K562 (cell line): ENCODE data around the gene HOXB4. TPM values are rescaled to one million over a fixed set of nuclear protein-coding genes. Genes with fewer than 3 reads are reported as not detected.

Source experiments
- ATAC-seq: fragments of 200-7000 bp; cut with Tn5 transposase; 3 replicates; pipeline ENCODE4 v1.9.1; 2020; ENCODE audit warnings: moderate library complexity
- BruUV-seq: library from RNA; stranded (reverse); fragments of 400-500 nt; replicated peaks from 2 replicates; lab custom pipeline; 2021; lab: Mats Ljungman, UMichigan
- CTCF ChIA-PET: fragments of 300-600 bp; formaldehyde crosslinking; extraction: SDS; loops from one replicate; lab custom pipeline; 2021; ENCODE audit warnings: low intra/inter-chr PET ratio; lab: Yijun Ruan, JAX
- POLR2A ChIA-PET: fragments of 300-600, 350-650 bp; sonication (Branson Sonifier 250); formaldehyde crosslinking; extraction: SDS; loops from one replicate; lab custom pipeline; 2021; ENCODE audit warnings: antibody characterized with exemption, inconsistent platforms; lab: Yijun Ruan, JAX
- DNase-seq, 4 experiments: peaks; one replicate each; pipeline versions ENCODE4 v3.0.0 to v3.0.0-alpha.2; 2011 to 2018; ENCODE audit warnings: low spot score in 3 of 4, mixed read lengths in 3 of 4; ENCODE audit errors: extremely low read depth in 1 of 4
- FAIRE-seq: peaks from 2 replicates; lab custom pipeline; 2011; peaks lifted over from hg19 to GRCh38; lab: Jason Lieb, UNC
- H2AFZ ChIP-seq: 2 replicates; pipeline ENCODE4 v1.6.0; 2011; ENCODE audit warnings: low read depth, low read length, control low read depth, inconsistent platforms
- H3K27ac ChIP-seq: fragments of 200-600 bp; 3 replicates; pipeline ENCODE4 v1.8.0; 2011; ENCODE audit warnings: low read depth, mild to moderate bottlenecking, control low read depth, inconsistent platforms, low read length, moderate library complexity, mixed read lengths; ENCODE audit errors: extremely low read depth
- H3K27me3 ChIP-seq, 2 experiments: fragments of 300-600 bp in 1 of 2; 2 replicates in 1 of 2; 3 replicates in 1 of 2; pipeline versions ENCODE4 v1.6.0 to v1.8.0; 2011; ENCODE audit warnings: inconsistent platforms in 2 of 2, low read length in 2 of 2, mild to moderate bottlenecking in 1 of 2, mixed read lengths in 1 of 2, moderate library complexity in 1 of 2; ENCODE audit not compliant: control insufficient read depth in 2 of 2, insufficient read depth in 2 of 2
- H3K36me3 ChIP-seq: fragments of 300-600 bp; 3 replicates; pipeline ENCODE4 v1.8.0; 2011; ENCODE audit warnings: mild to moderate bottlenecking, low read length, inconsistent platforms; ENCODE audit not compliant: control insufficient read depth, insufficient read depth
- H3K4me1 ChIP-seq, 2 experiments: fragments of 200-600 bp in 1 of 2; replicated peaks in 1 of 2; 2 replicates in 1 of 2; 3 replicates in 1 of 2; pipeline versions ENCODE4 v1.5.1 to v1.8.0; 2011; ENCODE audit warnings: inconsistent platforms in 2 of 2, low read length in 2 of 2, mild to moderate bottlenecking in 1 of 2, mixed read lengths in 1 of 2, moderate library complexity in 1 of 2; ENCODE audit not compliant: control insufficient read depth in 2 of 2, insufficient read depth in 2 of 2
- H3K4me2 ChIP-seq: 2 replicates; pipeline ENCODE4 v1.6.1; 2011; ENCODE audit warnings: low read length, control low read depth, inconsistent platforms, mixed read lengths; ENCODE audit not compliant: insufficient read depth
- H3K4me3 ChIP-seq: fragments of 200-600 bp; sonication (generic), shearing (Covaris generic); 2 replicates; pipeline ENCODE4 v1.5.1; 2016; ENCODE audit warnings: control low read depth, inconsistent platforms
- H3K79me2 ChIP-seq: fragments of 200-600 bp; 3 replicates; pipeline ENCODE4 v1.8.0; 2011; ENCODE audit warnings: low read length, inconsistent platforms; ENCODE audit not compliant: control insufficient read depth, insufficient read depth
- H3K9ac ChIP-seq, 2 experiments: 2 replicates each; pipeline versions ENCODE4 v1.6.0 to v1.6.1; 2011; ENCODE audit warnings: low read depth in 2 of 2, low read length in 2 of 2, control low read depth in 1 of 2, inconsistent platforms in 1 of 2, mild to moderate bottlenecking in 1 of 2, mixed read lengths in 1 of 2; ENCODE audit not compliant: insufficient read depth in 1 of 2
- H3K9me1 ChIP-seq: one replicate; pipeline ENCODE4 v1.6.0; 2011; ENCODE audit warnings: inconsistent platforms, mild to moderate bottlenecking, low read length, moderate library complexity; ENCODE audit not compliant: control insufficient read depth, insufficient read depth
- H3K9me3 ChIP-seq: replicated peaks from 2 replicates; pipeline ENCODE4 v1.5.1; 2011; ENCODE audit warnings: low read depth, low read length, inconsistent platforms; ENCODE audit not compliant: control insufficient read depth, insufficient read depth
- H4K20me1 ChIP-seq: replicated peaks from 2 replicates; pipeline ENCODE4 v1.6.1; 2011; ENCODE audit warnings: low read length, inconsistent platforms, mixed read lengths; ENCODE audit not compliant: control insufficient read depth, insufficient read depth
- AFF1 ChIP-seq, 2 experiments: fragments of 450-650 bp; IDR thresholded peaks; 2 replicates each; pipeline ENCODE4 v1.6.1; 2018; ENCODE audit warnings: mild to moderate bottlenecking in 2 of 2, low read depth in 1 of 2; ENCODE audit not compliant: partially characterized antibody in 2 of 2
- CEBPB ChIP-seq: fragments of 450-650 bp; IDR thresholded peaks from 2 replicates; pipeline ENCODE4 v1.6.1; 2016; ENCODE audit warnings: missing genetic modification characterization, missing compliant biosample characterization
- ETV1 ChIP-seq: fragments of 450-650 bp; conservative IDR thresholded peaks from 2 replicates; pipeline ENCODE4 v1.6.1; 2016; ENCODE audit warnings: missing genetic modification characterization, control low read depth, low read depth, missing compliant biosample characterization
- EWSR1 ChIP-seq: fragments of 450-650 bp; IDR thresholded peaks from 2 replicates; pipeline ENCODE4 v1.6.1; 2018; ENCODE audit warnings: borderline replicate concordance, mild to moderate bottlenecking, low read depth, moderate library complexity; ENCODE audit not compliant: partially characterized antibody
- GABPB1 ChIP-seq: sonication (generic); formaldehyde crosslinking; IDR thresholded peaks from 2 replicates; pipeline ENCODE4 v1.8.0; 2022; ENCODE audit warnings: mild to moderate bottlenecking, missing genetic modification reagents
- HDAC1 ChIP-seq, 2 experiments: fragments of 450-650 bp; IDR thresholded peaks; 2 replicates each; pipeline ENCODE4 v1.6.1; 2016 to 2017; ENCODE audit warnings: inconsistent platforms in 1 of 2, mild to moderate bottlenecking in 1 of 2, moderate library complexity in 1 of 2
- MAFK ChIP-seq: IDR thresholded peaks from 2 replicates; pipeline ENCODE4 v1.6.1; 2011; ENCODE audit warnings: low read length, improper control_type of control experiment
- NCOA2 ChIP-seq, 2 experiments: fragments of 450-650 bp; IDR thresholded peaks; 2 replicates each; pipeline ENCODE4 v1.6.1; 2018; ENCODE audit warnings: mild to moderate bottlenecking in 2 of 2, moderate library complexity in 1 of 2; ENCODE audit not compliant: partially characterized antibody in 2 of 2
- PREB ChIP-seq: sonication (generic); formaldehyde crosslinking; IDR thresholded peaks from 2 replicates; pipeline ENCODE4 v1.8.1; 2023; ENCODE audit warnings: mild to moderate bottlenecking, missing genetic modification reagents
- SLC30A9 ChIP-seq: fragments of 250-450 bp; sonication (Bioruptor Pico); IDR thresholded peaks from 2 replicates; pipeline ENCODE4 v1.8.0; 2022; ENCODE audit warnings: mild to moderate bottlenecking, moderate library complexity
- SMAD3 ChIP-seq: fragments of 450-650 bp; formaldehyde crosslinking; conservative IDR thresholded peaks from 2 replicates; pipeline ENCODE4 v1.4.0; 2020; ENCODE audit warnings: mild to moderate bottlenecking
- SMAD4 ChIP-seq: fragments of 250-450 bp; sonication (Bioruptor Pico); conservative IDR thresholded peaks from 2 replicates; pipeline ENCODE4 v1.8.0; 2021; ENCODE audit warnings: inconsistent platforms, mild to moderate bottlenecking, moderate library complexity
- SNRNP70 ChIP-seq: fragments of 200-400 bp; formaldehyde crosslinking; optimal IDR thresholded peaks from 2 replicates; pipeline ENCODE3; 2017; ENCODE audit warnings: low read depth, low read length
- STAG1 ChIP-seq: sonication (generic); formaldehyde crosslinking; IDR thresholded peaks from 2 replicates; pipeline ENCODE4 v1.5.0; 2020; ENCODE audit warnings: missing genetic modification reagents, borderline replicate concordance
- TAL1 ChIP-seq: fragments of 450-650 bp; IDR thresholded peaks from 2 replicates; pipeline ENCODE4 v1.6.1; 2016; ENCODE audit warnings: mild to moderate bottlenecking
- U2AF1 ChIP-seq: fragments of 200-400 bp; formaldehyde crosslinking; optimal IDR thresholded peaks from 2 replicates; pipeline ENCODE3; 2017; ENCODE audit warnings: mild to moderate bottlenecking, low read depth, low read length, moderate library complexity
- WGBS: fragments of 100-300 bp; shearing (Covaris generic); methylation state at CpG from one replicate; pipeline ENCODE4 v1.1.6; 2016; ENCODE audit warnings: low coverage, mixed read lengths; ENCODE audit not compliant: insufficient coverage; ENCODE audit errors: missing lambda C conversion rate; 5-methylcytosine and 5-hydroxymethylcytosine counted together
- in situ Hi-C: fragments of 300-500 bp; cut with MboI; formaldehyde crosslinking; loops from 4 replicates; pipeline ENCODE4 v1.15.0; 2018; ENCODE audit warnings: inconsistent platforms, mixed read lengths
- intact Hi-C: fragments of 100-400 bp; cut with micrococcal nuclease; formaldehyde crosslinking; loops from 2 replicates; pipeline ENCODE4 v1.14.2; 2022
- polyA plus RNA-seq, 8 experiments: library from polyadenylated mRNA; depleted of rRNA in 4 of 8; stranded (reverse) in 5 of 8; unstranded in 3 of 8; fragments of >200 nt; fragmentation: Nextera tagmentation in 2 of 8; fragmentation: Illumina TruSeq in 1 of 8; extraction: Ambion mirVana in 2 of 8; extraction: Trizol in 1 of 8; gene quantifications; 2 replicates each; pipeline versions ENCODE4 v1.2.1 to v1.2.3, GENCODE V29; 2011 to 2014; ENCODE audit warnings: inconsistent platforms in 1 of 8, missing spikeins in 1 of 8
- total RNA-seq, 7 experiments: library from RNA; depleted of rRNA in 6 of 7; stranded (reverse); fragments of >200 nt in 6 of 7; fragmentation: Illumina TruSeq in 2 of 7; extraction: Trizol in 2 of 7; gene quantifications; 2 replicates each; pipeline versions ENCODE4 v1.2.1 to v1.2.3, GENCODE V29; 2011 to 2021; ENCODE audit warnings: low replicate concordance in 1 of 7

HOXB4 gene
- total and polyA plus RNA-seq, 9 of the 15 experiments (the other 6 are each of a cell fraction or from before 2014, with no cell fraction given), result 1.6 to 34.9 (median 14.9) TPM

GRCh38 chr17:48609033-48609432 lies 30.9 kb upstream of the HOXB4 start (continued):
- TF ChIP-seq U2AF1, result no peak
- peak; percentile 50 for TF ChIP-seq MAFK
- TF ChIP-seq SNRNP70, result no peak

GRCh38 chr17:48608494-48608834 lies 30.3 kb upstream of the HOXB4 start:
- BruUV-seq, result no TSS peak
- H3K9me3 ChIP-seq, result no peaks in the 10 kb centered on the region
- peaks cover 26 to 58% of the 10 kb centered on the region in 2 experiments for H3K4me1 ChIP-seq
- intact Hi-C loops, result no loop called here
- WGBS, result 100% methylated on average over 1 of the region's 1 CpG
- no peak overlapping the region for H3K4me3 ChIP-seq
- ChIA-PET POLR2A (interaction anchor here (1.0 to 1.6 kb wide), 3 partner anchors 10 to 72 kb away, joined by 3 to 5 read pairs (median 5); no protein-coding TSS in a partner anchor), CTCF (no interaction called here)
- DNase-seq (no peak), ATAC-seq (no peak), FAIRE-seq (no peak)
- no peaks in the 10 kb centered on the region for H3K9me1 ChIP-seq
- H4K20me1 ChIP-seq, result no peaks in the 10 kb centered on the region
- H3K9ac ChIP-seq, result peak overlapping the region; percentile 80 to 94; a peak in 1 of 4 replicates
- no peak overlapping the region for H2AFZ ChIP-seq
- H3K27me3 ChIP-seq, result no peaks in the 10 kb centered on the region
- H3K4me2 ChIP-seq, result peak overlapping the region; percentile 71; the same call in 1 of the 2 replicates
- in situ Hi-C loops, result no loop called here
- H3K27ac ChIP-seq, result no peak overlapping the region
- peaks cover 31% of the 10 kb centered on the region for H3K79me2 ChIP-seq
- TF ChIP-seq TAL1 (no peak), GABPB1 (CRISPR knock-in tag) (no peak), STAG1 (no peak), NCOA2 (IDR thresholded peaks at IDR 0.05; ENCODE audit: partially characterized antibody in 2 of 2) (no peak), CEBPB (tag) (no peak), SMAD3 (CRISPR knock-in tag) (no peak), HDAC1 (IDR thresholded peaks at IDR 0.05) (no peak), AFF1 (IDR thresholded peaks at IDR 0.05; ENCODE audit: low read depth in 1 of 2, partially characterized antibody in 2 of 2) (no peak), SLC30A9 (CRISPR knock-in tag) (no peak), EWSR1 (no peak), PREB (CRISPR knock-in tag) (no peak), SMAD4 (no peak), ETV1 (tag) (no peak), MAFK (no peak)
- H3K36me3 ChIP-seq, result peaks cover 12% of the 10 kb centered on the region; the same call in 1 of the 3 replicates
